ENCODE results near the gene RNF123.
"Not testable (repeated sequence)": the region's sequence is repeated elsewhere in the genome, so short reads cannot be mapped to it uniquely, and the experiment has no call there.

- TF ChIP-seq CTCF, POLR2AphosphoS5 (IDR thresholded peaks at IDR 0.05): not testable (repeated sequence)
Measured at GRCh38 chr3:49685846-49686245, 3.5 kb upstream of the RNF123 start.

Measured in transverse colon (tissue), 4 donors.